CD4-positive, alpha-beta T cell (primary cell): ENCODE measurements around the gene LPAR1. TPM values are rescaled to one million over a fixed set of nuclear protein-coding genes. Genes with fewer than 3 reads are reported as not detected.

Experiments
- ATAC-seq: fragments of 200-7000 bp; cut with Tn5 transposase; one replicate; pipeline ENCODE4 v1.10.0; 2022; ENCODE audit warnings: mild to moderate bottlenecking; ENCODE audit not compliant: poor library complexity
- CTCF ChIA-PET: fragments of 350-600 bp; sonication (Branson Sonifier 250); formaldehyde crosslinking; loops from one replicate; lab custom pipeline; 2021; ENCODE audit warnings: antibody characterized with exemption, inconsistent platforms; lab: Charles Lee
- POLR2A ChIA-PET: fragments of 350-600 bp; sonication (Branson Sonifier 250); formaldehyde crosslinking; loops from one replicate; lab custom pipeline; 2021; ENCODE audit warnings: antibody characterized with exemption, inconsistent platforms; lab: Charles Lee
- DNase-seq, 14 experiments: peaks; one replicate each; pipeline ENCODE4 v3.0.0-alpha.2; 2013 to 2020; ENCODE audit warnings: mixed read lengths in 2 of 14
- H3K27ac ChIP-seq, 2 donors: one replicate each; pipeline versions ENCODE4 v1.5.1 to v1.7.0; 2013; ENCODE audit warnings: low read length in 2 of 2, low read depth in 1 of 2, mild to moderate bottlenecking in 1 of 2
- H3K27me3 ChIP-seq, 2 experiments: 1 replicate in 1 of 2; 2 replicates in 1 of 2; pipeline versions ENCODE4 v1.6.1 to v1.7.0; 2013; ENCODE audit warnings: low read length in 2 of 2, control low read depth in 1 of 2, mild to moderate bottlenecking in 1 of 2, moderate library complexity in 1 of 2; ENCODE audit not compliant: insufficient read depth in 2 of 2, control insufficient read depth in 1 of 2
- H3K36me3 ChIP-seq: one replicate; pipeline ENCODE4 v1.6.1; 2013; ENCODE audit warnings: low read length, control low read depth; ENCODE audit not compliant: insufficient read depth
- H3K4me1 ChIP-seq: one replicate; pipeline ENCODE4 v1.6.1; 2013; ENCODE audit warnings: low read length, control low read depth; ENCODE audit not compliant: insufficient read depth
- H3K4me3 ChIP-seq: one replicate; pipeline ENCODE4 v1.5.1; 2013; ENCODE audit warnings: mild to moderate bottlenecking, low read length, moderate library complexity
- H3K9me3 ChIP-seq, 2 experiments: 1 replicate in 1 of 2; 2 replicates in 1 of 2; pipeline versions ENCODE4 v1.6.1 to v1.7.0; 2013; ENCODE audit warnings: low read length in 2 of 2, mild to moderate bottlenecking in 2 of 2, control low read depth in 1 of 2, moderate library complexity in 1 of 2; ENCODE audit not compliant: control insufficient read depth in 1 of 2, insufficient read depth in 1 of 2
- H3K27ac Mint-ChIP-seq: one replicate; pipeline ENCODE4 v1.8.0; 2020; ENCODE audit warnings: mixed read lengths
- H3K27me3 Mint-ChIP-seq: one replicate; pipeline ENCODE4 v1.8.0; 2021; ENCODE audit warnings: mixed read lengths
- H3K36me3 Mint-ChIP-seq: one replicate; pipeline ENCODE4 v1.8.0; 2021; ENCODE audit warnings: low read depth, mixed read lengths
- H3K4me1 Mint-ChIP-seq: one replicate; pipeline ENCODE4 v1.8.0; 2021; ENCODE audit warnings: low read depth, mixed read lengths
- H3K4me3 Mint-ChIP-seq: one replicate; pipeline ENCODE4 v1.8.0; 2020; ENCODE audit warnings: mild to moderate bottlenecking, mixed read lengths
- H3K9me3 Mint-ChIP-seq: one replicate; pipeline ENCODE4 v1.8.0; 2020; ENCODE audit warnings: mixed read lengths
- intact Hi-C, 2 experiments: fragments of 100-400 bp; cut with DNase I in 1 of 2; cut with micrococcal nuclease in 1 of 2; formaldehyde crosslinking; loops; one replicate each; pipeline versions ENCODE4 v1.15.1 to v1.9.0; 2023 to 2025; cut with DNase I, micrococcal nuclease
- total RNA-seq, 174 experiments: library from RNA in 2 of 174; stranded (reverse) in 2 of 174; gene quantifications; one replicate each; pipeline ENCODE4 v1.2.3 and lab custom pipeline; 2021 to 2026
- TF ChIP-seq, protein P1 (sequence below): fragments of 200-600 bp; IDR thresholded peaks from one replicate; pipeline ENCODE4 v1.8.0; 2022; ENCODE audit warnings: antibody characterized with exemption, mild to moderate bottlenecking

LPAR1 gene
- total RNA-seq, 2 experiments from 2014 or later = not detected

DNA sequence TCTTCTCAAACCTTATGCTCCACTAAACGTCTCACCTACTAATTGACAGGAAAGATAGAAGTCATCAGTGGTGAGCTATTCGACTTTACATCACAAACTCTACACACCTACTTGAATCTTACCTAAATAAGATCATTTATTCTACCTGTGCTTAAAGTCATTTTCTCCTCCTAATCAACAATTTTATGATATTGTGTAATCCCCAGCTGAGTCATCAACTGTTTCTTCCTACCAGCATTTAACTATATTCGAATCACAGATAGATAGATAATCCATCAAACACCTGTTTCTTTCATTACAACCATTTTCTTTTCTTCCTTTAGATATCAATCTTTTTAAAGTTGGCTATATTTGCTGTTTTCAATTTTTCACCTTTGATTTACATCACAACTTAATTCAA lies 181.5 kb downstream of the LPAR1 start:
- CTCF ChIA-PET = interaction anchor here (0.6 kb wide), 1 partner anchor 27 kb away, joined by 5 read pairs; no protein-coding TSS in a partner anchor
- ATAC-seq (no peak), DNase-seq (no peak)
- no peak overlapping the region for H3K27ac ChIP-seq
- no peaks in the 10 kb centered on the region for H3K27me3 ChIP-seq
- TF ChIP-seq, protein P1, sequence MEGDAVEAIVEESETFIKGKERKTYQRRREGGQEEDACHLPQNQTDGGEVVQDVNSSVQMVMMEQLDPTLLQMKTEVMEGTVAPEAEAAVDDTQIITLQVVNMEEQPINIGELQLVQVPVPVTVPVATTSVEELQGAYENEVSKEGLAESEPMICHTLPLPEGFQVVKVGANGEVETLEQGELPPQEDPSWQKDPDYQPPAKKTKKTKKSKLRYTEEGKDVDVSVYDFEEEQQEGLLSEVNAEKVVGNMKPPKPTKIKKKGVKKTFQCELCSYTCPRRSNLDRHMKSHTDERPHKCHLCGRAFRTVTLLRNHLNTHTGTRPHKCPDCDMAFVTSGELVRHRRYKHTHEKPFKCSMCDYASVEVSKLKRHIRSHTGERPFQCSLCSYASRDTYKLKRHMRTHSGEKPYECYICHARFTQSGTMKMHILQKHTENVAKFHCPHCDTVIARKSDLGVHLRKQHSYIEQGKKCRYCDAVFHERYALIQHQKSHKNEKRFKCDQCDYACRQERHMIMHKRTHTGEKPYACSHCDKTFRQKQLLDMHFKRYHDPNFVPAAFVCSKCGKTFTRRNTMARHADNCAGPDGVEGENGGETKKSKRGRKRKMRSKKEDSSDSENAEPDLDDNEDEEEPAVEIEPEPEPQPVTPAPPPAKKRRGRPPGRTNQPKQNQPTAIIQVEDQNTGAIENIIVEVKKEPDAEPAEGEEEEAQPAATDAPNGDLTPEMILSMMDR = no peak
- peaks cover 2 to 14% of the 10 kb centered on the region in 2 experiments for H3K9me3 ChIP-seq
- H3K4me3 Mint-ChIP-seq = no peak overlapping the region
- POLR2A ChIA-PET = no interaction called here
- peaks cover 16% of the 10 kb centered on the region for H3K9me3 Mint-ChIP-seq
- H3K4me1 ChIP-seq = no peaks in the 10 kb centered on the region
- H3K4me3 ChIP-seq = no peak overlapping the region
- H3K27me3 Mint-ChIP-seq = no peaks in the 10 kb centered on the region
- no peaks in the 10 kb centered on the region for H3K4me1 Mint-ChIP-seq
- H3K27ac Mint-ChIP-seq = no peak overlapping the region
- no peaks in the 10 kb centered on the region for H3K36me3 ChIP-seq
- no peaks in the 10 kb centered on the region for H3K36me3 Mint-ChIP-seq
- intact Hi-C loops = no loop called here

DNA sequence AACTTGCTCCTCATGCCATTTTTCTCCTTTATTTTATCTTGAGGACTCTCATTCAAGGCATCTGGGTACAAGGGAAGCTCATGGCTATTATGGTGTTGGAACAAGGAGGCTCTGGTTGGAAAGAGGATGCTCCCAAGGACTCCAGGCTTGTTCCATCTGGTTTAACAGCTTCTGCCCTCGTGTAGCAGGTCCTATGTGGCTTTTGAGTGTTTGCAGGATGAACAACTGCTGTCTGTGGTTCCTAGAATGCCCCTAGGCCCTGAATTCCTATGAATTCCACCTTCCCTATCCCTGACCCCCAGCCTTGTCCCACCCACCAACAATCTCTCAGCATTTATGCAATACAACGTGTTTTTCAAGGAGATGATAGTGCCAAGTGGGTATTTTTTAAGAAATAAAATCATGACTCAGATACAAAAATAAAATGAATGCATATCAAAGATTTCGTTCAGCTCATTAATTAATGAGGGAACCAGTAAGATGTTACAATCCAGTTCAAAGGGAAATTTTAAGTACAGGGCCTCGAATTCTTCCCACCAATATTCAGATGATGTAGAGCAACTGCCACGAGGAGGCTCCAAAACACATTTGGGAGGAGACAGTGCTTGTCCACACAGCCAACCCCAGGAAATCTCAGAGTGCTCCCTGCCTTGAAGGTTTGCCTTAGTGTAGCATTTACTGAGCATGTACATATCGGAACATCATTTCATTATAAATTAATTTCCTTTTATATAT lies 187.7 kb downstream of the LPAR1 start:
- Mint-ChIP-seq H3K4me1 (no peaks in the 10 kb centered on the region), H3K9me3 (peaks cover 14% of the 10 kb centered on the region), H3K27ac (no peak overlapping the region), H3K4me3 (no peak overlapping the region), H3K36me3 (no peaks in the 10 kb centered on the region), H3K27me3 (no peaks in the 10 kb centered on the region)
- H3K27ac ChIP-seq = no peak overlapping the region
- no peaks in the 10 kb centered on the region for H3K36me3 ChIP-seq
- H3K4me1 ChIP-seq = no peaks in the 10 kb centered on the region
- TF ChIP-seq, protein P1 = no peak
- DNase-seq (no peak), ATAC-seq (no peak)
- H3K4me3 ChIP-seq = no peak overlapping the region
- intact Hi-C loops = no loop called here
- ChIA-PET CTCF (no interaction called here), POLR2A (no interaction called here)
- H3K27me3 ChIP-seq = no peaks in the 10 kb centered on the region
- no peaks in the 10 kb centered on the region for H3K9me3 ChIP-seq

DNA sequence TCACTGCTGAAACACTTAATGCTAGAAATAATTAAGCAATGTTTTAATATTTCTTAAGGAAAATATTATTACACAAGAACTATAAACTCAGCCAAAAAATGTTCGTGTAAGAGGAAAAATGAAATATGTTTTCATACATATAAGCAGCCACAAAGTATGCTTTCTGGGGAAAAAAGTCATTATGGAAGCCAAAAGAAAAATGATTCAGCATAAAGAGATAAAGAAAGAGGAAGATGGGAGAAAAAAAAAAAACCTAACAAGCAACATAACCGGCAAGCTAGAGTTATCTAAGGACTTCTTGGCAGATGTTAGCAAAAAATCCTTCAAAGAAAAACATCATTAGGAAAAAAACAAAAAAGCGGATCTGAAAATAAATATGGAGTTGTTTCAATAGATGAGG lies 190.6 kb downstream of the LPAR1 start:
- H3K27ac Mint-ChIP-seq = no peak overlapping the region
- Histone ChIP-seq H3K27me3 (no peaks in the 10 kb centered on the region), H3K4me3 (no peak overlapping the region), H3K36me3 (no peaks in the 10 kb centered on the region), H3K9me3 (no peaks in the 10 kb centered on the region), H3K4me1 (no peaks in the 10 kb centered on the region), H3K27ac (no peak overlapping the region)
- H3K36me3 Mint-ChIP-seq = no peaks in the 10 kb centered on the region
- ChIA-PET CTCF (no interaction called here), POLR2A (no interaction called here)
- DNase-seq (no peak), ATAC-seq (no peak)
- no peaks in the 10 kb centered on the region for H3K4me1 Mint-ChIP-seq
- peaks cover 5% of the 10 kb centered on the region for H3K9me3 Mint-ChIP-seq
- TF ChIP-seq, protein P1 = no peak
- intact Hi-C loops = no loop called here
- peaks cover 6% of the 10 kb centered on the region for H3K27me3 Mint-ChIP-seq
- H3K4me3 Mint-ChIP-seq = no peak overlapping the region
